ENCODE results near the gene ZBTB5. TPM values are rescaled to one million over a fixed set of nuclear protein-coding genes. Genes with fewer than 3 reads are reported as not detected.

ZBTB5 gene
- total and polyA plus RNA-seq, 2 of the 13 experiments (the other 11 are each of a cell fraction or from before 2014, with no cell fraction given) = 12.5 to 20.5 TPM

DNA sequence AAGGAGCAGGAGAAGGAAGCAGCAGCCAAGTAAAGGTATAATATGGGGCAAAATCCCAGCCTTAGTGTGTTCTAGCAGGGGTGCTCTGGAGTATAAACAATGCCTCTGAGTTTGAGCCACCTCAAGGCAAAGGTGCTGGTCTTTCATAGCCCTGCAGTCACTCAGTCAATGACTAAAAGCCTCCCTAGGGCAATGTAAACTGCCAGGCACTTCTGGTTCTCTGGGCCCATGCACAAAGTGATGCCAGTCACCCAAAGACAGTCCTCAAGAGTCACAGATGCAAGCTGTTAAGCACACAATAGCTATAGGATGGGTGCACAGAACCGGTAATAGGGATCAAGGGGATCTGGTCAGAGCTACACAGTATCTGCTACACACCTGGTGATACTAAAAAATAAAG is 12.6 kb downstream of the ZBTB5 start (continued):
- TF ChIP-seq, protein P1, sequence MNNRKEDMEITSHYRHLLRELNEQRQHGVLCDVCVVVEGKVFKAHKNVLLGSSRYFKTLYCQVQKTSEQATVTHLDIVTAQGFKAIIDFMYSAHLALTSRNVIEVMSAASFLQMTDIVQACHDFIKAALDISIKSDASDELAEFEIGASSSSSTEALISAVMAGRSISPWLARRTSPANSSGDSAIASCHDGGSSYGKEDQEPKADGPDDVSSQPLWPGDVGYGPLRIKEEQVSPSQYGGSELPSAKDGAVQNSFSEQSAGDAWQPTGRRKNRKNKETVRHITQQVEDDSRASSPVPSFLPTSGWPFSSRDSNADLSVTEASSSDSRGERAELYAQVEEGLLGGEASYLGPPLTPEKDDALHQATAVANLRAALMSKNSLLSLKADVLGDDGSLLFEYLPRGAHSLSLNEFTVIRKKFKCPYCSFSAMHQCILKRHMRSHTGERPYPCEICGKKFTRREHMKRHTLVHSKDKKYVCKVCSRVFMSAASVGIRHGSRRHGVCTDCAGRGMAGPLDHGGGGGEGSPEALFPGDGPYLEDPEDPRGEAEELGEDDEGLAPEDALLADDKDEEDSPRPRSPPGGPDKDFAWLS (CRISPR knock-in tag; IDR thresholded peaks at IDR 0.05; ENCODE audit: borderline replicate concordance) = no peak
- TF ChIP-seq, protein P2, sequence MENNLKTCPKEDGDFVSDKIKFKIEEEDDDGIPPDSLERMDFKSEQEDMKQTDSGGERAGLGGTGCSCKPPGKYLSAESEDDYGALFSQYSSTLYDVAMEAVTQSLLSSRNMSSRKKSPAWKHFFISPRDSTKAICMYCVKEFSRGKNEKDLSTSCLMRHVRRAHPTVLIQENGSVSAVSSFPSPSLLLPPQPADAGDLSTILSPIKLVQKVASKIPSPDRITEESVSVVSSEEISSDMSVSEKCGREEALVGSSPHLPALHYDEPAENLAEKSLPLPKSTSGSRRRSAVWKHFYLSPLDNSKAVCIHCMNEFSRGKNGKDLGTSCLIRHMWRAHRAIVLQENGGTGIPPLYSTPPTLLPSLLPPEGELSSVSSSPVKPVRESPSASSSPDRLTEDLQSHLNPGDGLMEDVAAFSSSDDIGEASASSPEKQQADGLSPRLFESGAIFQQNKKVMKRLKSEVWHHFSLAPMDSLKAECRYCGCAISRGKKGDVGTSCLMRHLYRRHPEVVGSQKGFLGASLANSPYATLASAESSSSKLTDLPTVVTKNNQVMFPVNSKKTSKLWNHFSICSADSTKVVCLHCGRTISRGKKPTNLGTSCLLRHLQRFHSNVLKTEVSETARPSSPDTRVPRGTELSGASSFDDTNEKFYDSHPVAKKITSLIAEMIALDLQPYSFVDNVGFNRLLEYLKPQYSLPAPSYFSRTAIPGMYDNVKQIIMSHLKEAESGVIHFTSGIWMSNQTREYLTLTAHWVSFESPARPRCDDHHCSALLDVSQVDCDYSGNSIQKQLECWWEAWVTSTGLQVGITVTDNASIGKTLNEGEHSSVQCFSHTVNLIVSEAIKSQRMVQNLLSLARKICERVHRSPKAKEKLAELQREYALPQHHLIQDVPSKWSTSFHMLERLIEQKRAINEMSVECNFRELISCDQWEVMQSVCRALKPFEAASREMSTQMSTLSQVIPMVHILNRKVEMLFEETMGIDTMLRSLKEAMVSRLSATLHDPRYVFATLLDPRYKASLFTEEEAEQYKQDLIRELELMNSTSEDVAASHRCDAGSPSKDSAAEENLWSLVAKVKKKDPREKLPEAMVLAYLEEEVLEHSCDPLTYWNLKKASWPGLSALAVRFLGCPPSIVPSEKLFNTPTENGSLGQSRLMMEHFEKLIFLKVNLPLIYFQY (CRISPR knock-in tag; IDR thresholded peaks at IDR 0.05; ENCODE audit: borderline replicate concordance) = no peak
- no peak for TF ChIP-seq ZNF329 (CRISPR knock-in tag; IDR thresholded peaks at IDR 0.05; ENCODE audit: low read depth)
- TF ChIP-seq ZC3H13 (CRISPR knock-in tag; IDR thresholded peaks at IDR 0.05) = no peak
- TF ChIP-seq ZBTB25 (CRISPR knock-in tag; IDR thresholded peaks at IDR 0.05) = no peak
- TF ChIP-seq ELF3 (CRISPR knock-in tag; IDR thresholded peaks at IDR 0.05) = no peak
- TF ChIP-seq HMGA1 (CRISPR knock-in tag; conservative IDR thresholded peaks at IDR 0.05) = no peak
- no peak for TF ChIP-seq HOXA3 (CRISPR knock-in tag; IDR thresholded peaks at IDR 0.05)

All from HepG2 (cell line).